ENCODE measurements around the gene GPR84. TPM values are rescaled to one million over a fixed set of nuclear protein-coding genes. Genes with fewer than 3 reads are reported as not detected.
"Not testable (repeated sequence)": the region's sequence is repeated elsewhere in the genome, so short reads cannot be mapped to it uniquely, and the experiment has no call there.

Gene GPR84
- total and polyA plus RNA-seq, 4 experiments from 2014 or later: 0.36 TPM; not detected in 3

DNA sequence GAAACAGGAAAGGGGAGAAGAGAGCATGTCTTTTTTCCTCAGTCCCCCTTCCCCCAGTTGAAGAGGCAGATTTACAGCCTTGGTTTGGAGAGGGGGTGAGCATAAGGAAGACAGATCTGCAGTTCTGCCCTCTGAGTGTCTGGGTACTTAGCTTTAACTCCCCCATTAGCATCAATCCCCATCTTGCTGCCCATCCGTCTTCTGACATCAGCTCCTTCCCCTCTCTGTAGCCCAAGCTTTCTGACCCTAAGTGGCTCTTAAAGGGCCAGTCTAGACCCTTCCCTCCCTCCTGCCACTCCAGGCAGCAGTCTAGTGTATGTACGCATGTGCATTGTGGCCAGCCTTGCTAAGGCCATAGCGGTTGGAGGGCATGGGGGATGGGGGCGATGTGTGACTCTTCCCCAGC lies 7.3 kb downstream of the GPR84 start:
- Mint-ChIP-seq H3K9me3 (no peaks in the 10 kb centered on the region), H3K4me1 (peaks cover 10 to 18% (median 13%) of the 10 kb centered on the region in 4 donors), H3K27ac (peak overlapping the region in 2 of 7 donors; percentile 8 to 86), H3K4me3 (no peak overlapping the region), H3K36me3 (peaks cover 3 to 5% of the 10 kb centered on the region in 2 donors), H3K27me3 (no peaks in the 10 kb centered on the region)
- CTCF ChIA-PET (ENCODE audit: partially characterized antibody): interaction anchor here (0.6 to 4.3 kb wide), 12 partner anchors 12 to 142 kb away, joined by 3 to 28 read pairs (median 6); partner anchors contain the start of genes CBX5 and COPZ1
- H3K36me3 ChIP-seq (ENCODE audit: insufficient read depth, low read length): no peaks in the 10 kb centered on the region
- intact Hi-C loops (cut with micrococcal nuclease): loop anchor here (10.0 kb wide), 1 partner anchor 362 kb away; no protein-coding TSS in a partner anchor
- no peaks in the 10 kb centered on the region for H3K9me3 ChIP-seq (ENCODE audit: control insufficient read depth in 1 of 2, low read length in 2 of 2)
- H3K4me1 ChIP-seq (ENCODE audit: insufficient read depth, low read length): peaks cover 34% of the 10 kb centered on the region
- H3K27me3 ChIP-seq (ENCODE audit: insufficient read depth, low read length): no peaks in the 10 kb centered on the region
- DNase-seq: no peak
- no peak overlapping the region for H3K4me3 ChIP-seq (ENCODE audit: low read length in 2 of 2)
- POLR2A ChIA-PET (ENCODE audit: partially characterized antibody): interaction anchor here (0.6 to 4.0 kb wide), 4 partner anchors 21 to 77 kb away, joined by 3 to 62 read pairs (median 33); partner anchors contain the start of genes CBX5, COPZ1 and HNRNPA1
- no peak overlapping the region for H3K27ac ChIP-seq (ENCODE audit: low read depth, low read length)

DNA sequence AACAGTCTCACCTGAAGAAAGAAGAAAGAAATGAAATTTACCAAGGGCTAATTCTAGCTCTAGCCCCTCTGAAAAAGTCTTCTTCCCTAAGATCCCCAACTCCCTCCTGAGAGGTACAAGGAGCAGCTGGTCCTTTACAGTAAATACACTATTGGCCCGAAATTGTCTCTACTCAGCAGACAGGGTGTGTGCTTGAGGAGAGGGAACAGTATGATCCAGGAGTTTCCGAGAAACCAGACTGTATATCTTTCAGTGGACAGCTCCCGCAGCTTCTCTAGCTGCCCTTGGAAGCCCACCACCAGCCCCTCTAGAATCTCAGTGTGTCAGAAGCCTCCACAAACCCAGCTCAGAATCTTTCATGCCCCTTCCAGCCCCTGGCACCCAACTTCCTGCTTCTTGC lies 8.1 kb downstream of the GPR84 start:
- CTCF ChIA-PET (ENCODE audit: partially characterized antibody): interaction anchor here (0.6 to 4.3 kb wide), 7 partner anchors 12 to 76 kb away, joined by 3 to 28 read pairs (median 10); partner anchors contain the start of genes CBX5 and COPZ1
- no peaks in the 10 kb centered on the region for H3K9me3 ChIP-seq (ENCODE audit: control insufficient read depth in 1 of 2, low read length in 2 of 2)
- Mint-ChIP-seq H3K4me1 (peaks cover 14 to 24% (median 17%) of the 10 kb centered on the region in 4 donors), H3K27me3 (no peaks in the 10 kb centered on the region), H3K36me3 (peaks cover 9 to 10% of the 10 kb centered on the region in 2 donors), H3K4me3 (no peak overlapping the region), H3K9me3 (no peaks in the 10 kb centered on the region), H3K27ac (peak overlapping the region in 6 of 7 donors; percentile 59 to 86 (median 78))
- no peaks in the 10 kb centered on the region for H3K27me3 ChIP-seq (ENCODE audit: insufficient read depth, low read length)
- POLR2A ChIA-PET (ENCODE audit: partially characterized antibody): interaction anchor here (0.6 to 4.0 kb wide), 2 partner anchors 31 to 64 kb away, joined by 3 to 45 read pairs; partner anchors contain the start of gene COPZ1
- intact Hi-C loops (cut with micrococcal nuclease): loop anchor here (10.0 kb wide), 1 partner anchor 361 kb away; no protein-coding TSS in a partner anchor
- H3K36me3 ChIP-seq (ENCODE audit: insufficient read depth, low read length): peaks cover 5% of the 10 kb centered on the region
- H3K4me1 ChIP-seq (ENCODE audit: insufficient read depth, low read length): peaks cover 41% of the 10 kb centered on the region
- H3K27ac ChIP-seq (ENCODE audit: low read depth, low read length): no peak overlapping the region
- no peak overlapping the region for H3K4me3 ChIP-seq (ENCODE audit: low read length in 2 of 2)
- no peak for DNase-seq

DNA sequence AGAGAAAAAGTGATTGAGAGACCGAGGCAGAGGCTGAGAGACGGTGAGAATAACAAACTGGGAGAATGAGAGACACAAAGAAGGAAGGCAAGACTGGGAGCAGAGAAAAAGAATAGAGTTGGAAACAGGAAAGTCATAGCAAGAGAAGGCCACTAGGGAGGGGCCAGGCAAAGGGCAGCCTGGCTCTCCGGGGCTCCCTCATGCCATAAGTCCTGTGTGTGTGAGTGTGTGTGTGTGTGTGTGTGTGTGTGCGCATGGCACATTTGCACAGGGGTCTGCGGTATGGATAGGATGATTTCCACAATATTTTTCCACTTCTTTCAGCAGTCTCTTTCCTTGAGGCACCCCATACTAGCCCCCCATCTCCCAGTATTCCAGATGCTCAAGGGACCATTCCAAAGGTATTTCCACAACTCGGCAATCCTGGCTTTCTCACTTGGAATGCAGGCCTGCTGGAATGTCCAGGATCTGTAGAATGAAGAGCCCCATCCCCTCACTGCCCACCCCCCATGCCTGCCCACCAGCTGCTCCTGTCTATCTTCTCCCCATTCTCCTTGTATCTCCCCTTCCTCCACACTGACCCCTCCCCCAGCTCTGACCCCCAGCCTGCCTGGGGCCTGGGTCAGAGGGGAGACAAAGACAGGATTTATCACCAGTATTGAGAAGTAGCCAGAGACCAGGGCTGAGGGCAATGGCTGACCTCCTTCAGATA lies 9.0 kb downstream of the GPR84 start:
- peak overlapping the region in 4 of 7 donors; percentile 38 to 75 (median 68) for H3K27ac Mint-ChIP-seq
- no peaks in the 10 kb centered on the region for H3K9me3 ChIP-seq (ENCODE audit: control insufficient read depth in 1 of 2, low read length in 2 of 2)
- ChIA-PET POLR2A (ENCODE audit: partially characterized antibody) (no interaction called here), CTCF (ENCODE audit: partially characterized antibody) (interaction anchor here (4.3 kb wide), 1 partner anchor 30 kb away, joined by 28 read pairs; the partner anchor contains the start of gene COPZ1)
- H3K27ac ChIP-seq (ENCODE audit: low read depth, low read length): no peak overlapping the region
- H3K4me1 ChIP-seq (ENCODE audit: insufficient read depth, low read length): peaks cover 38% of the 10 kb centered on the region
- H3K36me3 ChIP-seq (ENCODE audit: insufficient read depth, low read length): peaks cover 15% of the 10 kb centered on the region
- H3K4me3 ChIP-seq (ENCODE audit: low read length in 2 of 2): no peak overlapping the region
- no peaks in the 10 kb centered on the region for H3K27me3 Mint-ChIP-seq
- peak overlapping the region in 2 of 8 donors; percentile 45 to 49 for H3K4me3 Mint-ChIP-seq
- peaks cover 11 to 19% (median 12%) of the 10 kb centered on the region in 4 donors for H3K4me1 Mint-ChIP-seq
- H3K27me3 ChIP-seq (ENCODE audit: insufficient read depth, low read length): no peaks in the 10 kb centered on the region
- no peak for DNase-seq
- no peaks in the 10 kb centered on the region for H3K9me3 Mint-ChIP-seq
- H3K36me3 Mint-ChIP-seq: peaks cover 19% of the 10 kb centered on the region in 2 donors
- intact Hi-C loops (cut with micrococcal nuclease): loop anchor here (10.0 kb wide), 1 partner anchor 360 kb away; no protein-coding TSS in a partner anchor

DNA sequence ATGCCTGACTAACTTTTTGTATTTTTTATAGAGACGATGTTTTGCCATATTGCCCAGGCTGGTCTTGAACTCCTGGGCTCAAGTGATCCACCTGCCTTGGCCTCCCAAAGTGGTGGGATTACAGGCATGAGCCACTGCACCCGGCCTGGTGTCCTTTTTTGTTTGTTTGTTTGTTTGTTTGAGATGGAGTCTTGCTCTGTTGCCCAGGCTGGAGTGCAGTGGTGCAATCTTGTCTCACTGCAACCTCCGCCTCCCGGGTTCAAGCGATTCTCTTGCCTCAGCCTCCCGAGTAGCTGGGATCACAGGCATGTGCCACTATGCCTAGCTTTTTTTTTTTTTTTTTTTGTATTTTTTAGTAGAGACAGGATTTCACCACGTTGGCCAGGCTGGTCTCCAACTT lies 10.0 kb downstream of the GPR84 start:
- H3K27me3 Mint-ChIP-seq; H3K27me3 ChIP-seq (ENCODE audit: insufficient read depth, low read length); H3K9me3 ChIP-seq (ENCODE audit: control insufficient read depth in 1 of 2, low read length in 2 of 2); POLR2A ChIA-PET (ENCODE audit: partially characterized antibody); H3K4me3 ChIP-seq (ENCODE audit: low read length in 2 of 2); H3K27ac Mint-ChIP-seq; H3K9me3 Mint-ChIP-seq; DNase-seq; H3K27ac ChIP-seq (ENCODE audit: low read depth, low read length); H3K4me3 Mint-ChIP-seq: not testable (repeated sequence)
- Histone ChIP-seq H3K36me3 (ENCODE audit: insufficient read depth, low read length) (peaks cover 25% of the 10 kb centered on the region), H3K4me1 (ENCODE audit: insufficient read depth, low read length) (peaks cover 29% of the 10 kb centered on the region)
- CTCF ChIA-PET (ENCODE audit: partially characterized antibody): interaction anchor here (0.6 to 2.5 kb wide), 3 partner anchors 25 to 370 kb away, joined by 3 to 9 read pairs (median 3); partner anchors contain the start of gene COPZ1
- H3K4me1 Mint-ChIP-seq: peaks cover 11 to 18% (median 12%) of the 10 kb centered on the region in 4 donors
- intact Hi-C loops (cut with micrococcal nuclease): loop anchor here (10.0 kb wide), 1 partner anchor 359 kb away; no protein-coding TSS in a partner anchor
- H3K36me3 Mint-ChIP-seq: peaks cover 27% of the 10 kb centered on the region in 2 donors

DNA sequence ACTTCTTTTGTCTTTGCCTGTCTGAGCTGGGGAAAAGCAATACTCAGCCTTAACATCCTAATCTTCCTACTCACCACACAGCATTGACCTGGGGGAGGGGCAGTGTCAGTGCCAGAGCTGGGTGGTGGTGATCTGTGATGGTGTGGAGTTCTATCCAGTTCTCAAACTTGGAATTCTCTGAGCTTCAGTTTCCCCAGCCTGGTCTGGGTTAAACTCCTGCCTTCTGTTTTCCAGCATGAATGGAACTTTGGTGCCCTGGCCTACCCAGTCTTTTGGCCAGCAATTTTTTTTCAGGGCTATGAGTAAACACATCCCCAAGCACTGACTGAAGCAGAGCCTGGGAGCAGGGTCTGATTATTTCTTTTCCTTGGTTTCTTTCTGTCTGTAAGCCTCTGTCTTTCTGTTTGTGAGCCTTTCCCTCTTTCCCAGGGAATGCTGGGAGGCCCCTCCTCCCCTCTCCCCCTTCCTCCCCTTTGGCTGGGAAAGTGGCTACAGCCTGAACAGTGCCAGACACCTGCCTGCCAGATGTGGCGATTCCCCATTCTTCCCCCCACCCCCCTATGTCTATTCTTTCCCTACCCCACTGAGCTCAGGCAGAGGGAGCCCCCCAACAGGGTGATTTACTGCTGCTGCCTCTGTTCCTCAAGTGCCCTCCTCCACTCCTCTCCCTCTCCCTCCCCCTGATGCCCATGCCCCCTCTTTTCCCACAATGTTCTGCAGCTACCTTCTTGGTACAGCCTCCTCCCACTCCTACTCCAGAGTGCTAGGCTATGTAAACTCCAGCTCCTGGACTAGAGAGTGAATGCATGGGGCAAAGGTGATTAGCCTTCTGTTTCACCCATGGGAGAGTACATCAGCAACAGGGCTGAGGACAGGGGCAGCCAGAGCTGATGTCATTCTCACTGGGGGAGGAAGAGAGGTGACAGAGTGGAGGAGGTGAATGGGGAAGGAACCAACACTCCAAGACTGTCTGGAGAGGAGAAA lies 11.1 kb downstream of the GPR84 start:
- Histone ChIP-seq H3K9me3 (ENCODE audit: control insufficient read depth in 1 of 2, low read length in 2 of 2) (no peaks in the 10 kb centered on the region), H3K4me3 (ENCODE audit: low read length in 2 of 2) (no peak overlapping the region), H3K27ac (ENCODE audit: low read depth, low read length) (no peak overlapping the region), H3K36me3 (ENCODE audit: insufficient read depth, low read length) (peaks cover 31% of the 10 kb centered on the region), H3K4me1 (ENCODE audit: insufficient read depth, low read length) (peaks cover 25% of the 10 kb centered on the region), H3K27me3 (ENCODE audit: insufficient read depth, low read length) (no peaks in the 10 kb centered on the region)
- Mint-ChIP-seq H3K4me1 (peaks cover 11 to 18% (median 12%) of the 10 kb centered on the region in 4 donors), H3K36me3 (peaks cover 33 to 36% of the 10 kb centered on the region in 2 donors), H3K9me3 (no peaks in the 10 kb centered on the region), H3K27ac (peak overlapping the region in 3 of 7 donors; percentile 70 to 81 (median 73)), H3K4me3 (no peak overlapping the region), H3K27me3 (no peaks in the 10 kb centered on the region)
- ChIA-PET POLR2A (ENCODE audit: partially characterized antibody) (interaction anchor here (0.9 to 2.0 kb wide), 3 partner anchors 19 to 137 kb away, joined by 3 to 11 read pairs (median 4); partner anchors contain the start of gene COPZ1), CTCF (ENCODE audit: partially characterized antibody) (interaction anchor here (0.7 to 2.6 kb wide), 11 partner anchors 10 to 348 kb away, joined by 3 to 12 read pairs (median 4); partner anchors contain the start of gene COPZ1)
- intact Hi-C loops (cut with micrococcal nuclease): loop anchor here (10.0 kb wide), 1 partner anchor 358 kb away; no protein-coding TSS in a partner anchor
- DNase-seq: no peak

DNA sequence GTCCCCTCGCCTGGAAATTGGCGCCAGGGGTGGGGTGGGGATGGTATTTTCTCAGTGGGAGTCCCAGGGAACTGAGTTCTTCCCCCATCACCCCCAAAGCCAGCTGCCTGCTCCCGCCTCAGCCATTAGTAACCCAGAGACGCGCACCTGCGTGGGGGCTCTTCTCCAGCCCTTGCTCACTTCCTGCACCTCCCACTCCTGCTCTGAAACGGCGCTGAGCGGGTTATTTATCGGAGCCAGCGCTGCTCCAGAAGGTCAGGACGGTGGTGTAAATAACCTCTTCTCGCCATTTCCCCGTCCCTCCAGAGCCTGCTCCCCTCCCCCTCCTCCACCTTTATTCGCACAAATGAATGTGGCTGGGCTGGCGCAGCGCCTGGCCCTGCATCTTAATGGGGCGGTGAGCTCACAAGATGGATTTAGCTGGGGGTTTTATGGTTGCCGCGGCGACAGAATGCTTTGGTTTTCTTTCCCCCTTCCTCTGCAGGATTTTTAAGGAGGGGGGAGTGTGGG lies 12.2 kb downstream of the GPR84 start:
- no peaks in the 10 kb centered on the region for H3K27me3 Mint-ChIP-seq
- POLR2A ChIA-PET (ENCODE audit: partially characterized antibody): interaction anchor here (0.7 to 2.1 kb wide), 6 partner anchors 7 to 136 kb away, joined by 3 to 11 read pairs (median 4); partner anchors contain the start of genes CBX5, COPZ1 and HNRNPA1
- Histone ChIP-seq H3K27me3 (ENCODE audit: insufficient read depth, low read length) (no peaks in the 10 kb centered on the region), H3K4me3 (ENCODE audit: low read length in 2 of 2) (no peak overlapping the region), H3K27ac (ENCODE audit: low read depth, low read length) (no peak overlapping the region), H3K36me3 (ENCODE audit: insufficient read depth, low read length) (peaks cover 41% of the 10 kb centered on the region), H3K4me1 (ENCODE audit: insufficient read depth, low read length) (peaks cover 14% of the 10 kb centered on the region), H3K9me3 (ENCODE audit: control insufficient read depth in 1 of 2, low read length in 2 of 2) (no peaks in the 10 kb centered on the region)
- peak overlapping the region in 6 of 7 donors; percentile 70 to 91 (median 76) for H3K27ac Mint-ChIP-seq
- DNase-seq: no peak
- CTCF ChIA-PET (ENCODE audit: partially characterized antibody): interaction anchor here (1.0 to 2.6 kb wide), 6 partner anchors 16 to 58 kb away, joined by 3 to 12 read pairs (median 6); partner anchors contain the start of gene COPZ1
- H3K4me3 Mint-ChIP-seq: peak overlapping the region; percentile 72 to 85 (median 76)
- H3K4me1 Mint-ChIP-seq: peaks cover 11 to 18% (median 12%) of the 10 kb centered on the region in 4 donors
- H3K36me3 Mint-ChIP-seq: peaks cover 44 to 46% of the 10 kb centered on the region in 2 donors
- intact Hi-C loops (cut with micrococcal nuclease): loop anchor here (10.0 kb wide), 1 partner anchor 357 kb away; no protein-coding TSS in a partner anchor
- no peaks in the 10 kb centered on the region for H3K9me3 Mint-ChIP-seq
